HG02678 (cell line): Measurements from ENCODE around the gene HSD17B14.
"Not testable (repeated sequence)": the region's sequence is repeated elsewhere in the genome, so short reads cannot be mapped to it uniquely, and the experiment has no call there.

ENCODE experiments used
- ATAC-seq: cut with Tn5 transposase; IDR thresholded peaks from one replicate; pipeline ENCODE4 v1.9.1; 2021; ENCODE audit warnings: mild to moderate bottlenecking, moderate library complexity; ENCODE audit not compliant: unreplicated experiment

Gene HSD17B14

DNA sequence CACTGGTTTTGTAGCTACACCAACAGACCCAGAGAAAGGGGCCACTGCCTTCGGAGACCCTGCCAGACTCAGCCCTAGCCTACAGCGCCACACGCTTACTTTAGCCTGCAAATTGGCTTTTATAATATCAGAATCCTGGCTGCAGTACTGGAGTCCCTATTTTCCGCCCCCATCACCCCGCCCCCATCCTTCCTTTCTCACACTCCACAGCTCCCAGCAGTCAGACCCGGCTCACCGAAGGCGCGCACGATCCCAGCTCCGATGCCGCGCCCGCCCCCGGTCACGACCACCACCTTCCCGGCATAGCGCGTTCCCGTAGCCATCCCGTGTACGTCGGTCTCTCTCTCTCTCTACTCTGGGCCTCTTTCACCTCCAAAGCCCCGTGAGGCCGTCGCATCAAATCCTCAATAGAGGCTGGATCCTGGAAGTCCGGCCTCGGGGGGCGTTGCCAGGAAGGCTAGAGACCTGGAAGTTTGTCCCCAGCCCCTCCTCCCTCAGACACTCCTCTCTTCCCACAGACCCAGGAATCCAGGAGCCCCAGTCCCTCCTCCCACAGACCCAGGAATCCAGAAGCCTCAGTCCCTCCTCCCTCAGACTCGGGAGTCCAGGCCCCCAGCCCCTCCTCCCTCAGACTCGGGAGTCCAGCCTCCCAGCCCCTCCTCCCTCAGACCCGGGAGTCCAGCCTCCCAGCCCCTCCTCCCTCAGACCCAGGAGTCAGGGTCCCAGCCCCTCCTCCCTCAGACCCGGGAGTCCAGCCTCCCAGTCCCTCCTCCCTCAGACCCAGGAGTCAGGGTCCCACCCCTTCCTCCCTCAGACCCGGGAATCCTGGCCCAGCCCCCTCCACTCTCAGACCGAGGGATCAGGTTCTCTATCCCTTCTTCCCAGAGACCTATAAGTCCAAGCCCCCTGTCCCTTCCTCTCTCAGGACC lies at the start of gene HSD17B14:
HSD17B14 (minus strand) TSS at position 403 of the 929 bp plus-strand sequence; CDS start at position 323, 80 bp downstream.
- no peak for ATAC-seq

DNA sequence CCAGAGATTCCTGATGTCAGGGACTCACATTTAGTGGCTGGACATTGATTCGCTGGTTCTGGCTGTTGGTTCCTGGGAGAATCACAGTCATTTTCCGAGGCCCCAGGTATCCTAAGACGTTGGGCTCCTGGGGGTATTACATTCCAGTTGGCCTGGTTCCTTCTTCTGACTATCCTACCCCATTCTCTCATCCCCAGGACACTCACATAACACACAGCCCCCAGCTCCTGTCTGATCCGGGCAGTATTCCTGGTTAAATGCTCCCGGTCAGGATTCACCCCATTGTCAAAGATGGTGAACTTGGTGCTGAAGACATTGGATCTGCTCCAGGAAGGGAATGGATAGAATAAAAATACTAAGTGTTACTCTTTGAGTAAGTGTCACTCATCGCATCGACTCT lies 47.4 kb upstream of the HSD17B14 start:
- ATAC-seq = no peak

DNA sequence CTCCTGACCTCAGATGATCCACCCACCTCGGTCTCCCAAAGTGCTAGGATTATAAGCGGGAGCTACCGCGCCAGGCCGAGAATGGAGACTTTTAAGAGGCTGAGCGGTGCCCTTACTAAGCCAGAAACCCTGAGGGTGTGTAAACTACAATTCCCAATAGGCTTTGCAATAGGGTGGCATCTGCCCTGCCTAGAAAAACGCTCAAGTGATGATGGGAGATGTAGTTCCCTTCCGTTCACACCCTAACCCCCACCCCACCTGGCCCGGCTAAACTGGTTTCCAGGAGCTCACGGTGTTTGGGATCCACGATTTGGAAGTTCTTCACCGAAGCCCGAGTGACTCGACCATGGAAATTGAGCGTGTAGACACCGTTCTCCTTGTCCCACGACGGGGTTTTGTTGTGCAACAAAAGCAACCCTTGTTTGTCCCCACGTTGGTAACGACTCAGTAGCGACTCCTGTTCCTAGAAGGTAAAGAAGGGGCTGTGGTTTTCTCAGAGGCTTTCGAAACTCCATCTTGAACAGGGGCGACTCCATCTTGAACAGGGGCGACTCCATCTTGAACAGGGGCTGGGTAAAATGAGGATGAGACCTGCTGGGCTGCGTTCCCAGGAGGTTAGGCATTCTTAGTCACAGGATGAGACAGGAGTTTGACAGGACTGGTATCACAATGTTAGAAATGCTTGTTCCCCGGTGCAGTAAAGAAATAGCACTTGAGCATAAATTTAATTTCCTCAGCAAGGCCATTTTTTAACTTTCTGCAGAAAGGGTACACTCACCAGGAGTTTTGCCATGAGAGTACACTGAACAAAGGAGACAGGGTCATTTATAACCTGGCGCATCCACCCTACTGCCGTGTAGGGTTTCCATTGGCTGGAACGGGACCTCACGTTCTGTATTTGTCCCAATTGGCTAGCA lies 45.7 kb upstream of the HSD17B14 start:
- no peak for ATAC-seq

DNA sequence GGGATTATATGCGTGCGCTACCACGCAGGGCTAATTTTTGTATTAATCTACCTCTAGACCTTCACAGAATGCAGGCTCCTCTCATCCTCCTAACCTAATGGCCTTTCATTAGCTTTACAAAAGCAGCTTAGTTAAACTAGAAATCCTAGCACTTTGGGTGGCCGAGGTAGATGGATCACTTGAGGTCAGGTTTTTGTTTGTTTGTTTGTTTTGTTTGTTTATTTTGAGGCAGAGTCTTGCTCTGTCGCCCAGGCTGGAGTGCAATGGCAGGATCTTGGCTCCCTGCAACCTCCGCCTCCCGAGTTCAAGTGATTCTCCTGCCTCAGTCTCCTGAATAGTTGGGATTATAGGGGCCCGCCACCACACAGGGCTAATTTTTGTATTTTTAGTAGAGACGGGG lies 43.4 kb upstream of the HSD17B14 start:
- ATAC-seq = not testable (repeated sequence)

DNA sequence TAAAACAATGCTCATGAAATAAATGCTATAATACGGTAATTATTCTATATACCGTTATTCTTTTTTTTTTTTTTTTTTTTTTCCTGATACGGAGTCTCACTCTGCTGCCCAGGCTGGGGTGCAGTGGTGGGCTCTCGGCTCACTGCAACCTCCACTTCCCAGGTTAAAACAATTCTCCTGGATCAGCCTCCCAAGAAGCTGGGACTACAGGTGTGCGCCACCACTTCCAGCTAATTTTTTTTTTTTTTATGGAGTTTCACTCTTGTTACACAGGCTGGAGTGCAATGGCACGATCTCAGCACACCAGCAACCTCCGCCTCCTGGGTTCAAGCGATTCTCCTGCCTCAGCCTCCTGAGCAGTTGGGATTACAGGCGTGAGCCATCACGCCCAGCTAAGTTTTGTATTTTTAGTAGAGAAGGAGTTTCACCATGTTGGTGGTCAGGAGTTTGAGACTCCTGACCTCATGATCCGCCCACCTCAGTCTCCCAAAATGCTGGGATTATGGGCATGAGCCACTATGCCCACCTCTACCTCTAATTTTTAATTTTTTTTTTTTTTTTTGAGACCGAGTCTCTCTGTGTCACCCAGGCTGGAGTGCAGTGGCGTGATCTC lies 42.8 kb upstream of the HSD17B14 start:
- no peak for ATAC-seq

DNA sequence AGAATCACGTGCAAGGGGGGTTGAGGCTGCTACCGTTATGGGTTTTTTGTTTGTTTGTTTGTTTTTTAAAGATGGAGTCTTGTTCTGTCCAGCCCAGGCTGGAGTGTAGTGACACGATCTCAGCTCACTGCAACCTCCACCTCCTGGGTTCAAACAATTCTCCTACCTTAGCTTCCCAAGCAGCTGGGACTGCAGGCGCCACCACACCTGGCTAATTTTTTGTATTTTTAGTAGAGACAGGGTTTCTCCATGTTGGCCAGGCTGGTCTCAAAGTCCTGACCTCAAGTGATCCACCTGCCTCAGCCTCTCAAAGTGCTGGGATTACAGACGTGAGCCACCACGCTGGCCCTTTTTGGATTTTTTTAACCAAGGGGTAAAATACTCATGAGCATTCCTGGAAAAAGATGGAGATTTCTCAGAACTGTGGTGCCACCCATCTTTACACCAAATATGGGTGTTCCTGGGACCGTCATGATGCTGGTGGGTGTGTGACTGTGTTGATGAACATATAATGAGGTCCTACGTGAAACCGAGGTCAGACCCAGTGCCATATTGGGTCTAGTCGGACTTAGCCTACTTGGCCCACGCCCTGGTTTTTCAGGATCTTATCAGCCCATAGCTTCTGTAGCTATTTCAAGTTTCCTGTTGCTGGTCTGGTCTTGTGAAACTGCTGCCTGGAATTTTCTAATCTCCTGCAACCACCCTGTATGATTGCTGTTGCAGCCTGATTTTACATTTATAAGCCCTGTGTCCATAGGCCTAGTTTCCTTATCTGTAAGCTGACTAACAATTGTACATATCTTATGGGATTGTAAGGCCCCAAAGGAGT lies 42.1 kb upstream of the HSD17B14 start:
- ATAC-seq = no peak

DNA sequence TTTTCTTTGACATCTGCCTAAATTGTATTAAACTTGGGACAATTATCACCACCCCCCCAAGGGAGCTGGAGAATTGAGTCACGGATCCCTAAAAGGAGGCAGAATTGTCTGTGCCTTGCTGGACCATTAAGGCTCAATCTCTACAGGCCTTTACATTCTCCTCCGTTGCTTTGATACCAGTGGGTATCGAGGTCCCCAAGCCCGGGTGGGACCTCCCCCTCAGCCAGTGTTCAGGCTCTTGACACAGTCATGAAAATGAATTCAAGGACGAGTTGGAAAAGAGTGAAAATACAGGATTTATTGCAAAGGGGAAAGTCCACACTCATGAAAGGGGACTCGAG lies 41.5 kb upstream of the HSD17B14 start:
- no peak for ATAC-seq

DNA sequence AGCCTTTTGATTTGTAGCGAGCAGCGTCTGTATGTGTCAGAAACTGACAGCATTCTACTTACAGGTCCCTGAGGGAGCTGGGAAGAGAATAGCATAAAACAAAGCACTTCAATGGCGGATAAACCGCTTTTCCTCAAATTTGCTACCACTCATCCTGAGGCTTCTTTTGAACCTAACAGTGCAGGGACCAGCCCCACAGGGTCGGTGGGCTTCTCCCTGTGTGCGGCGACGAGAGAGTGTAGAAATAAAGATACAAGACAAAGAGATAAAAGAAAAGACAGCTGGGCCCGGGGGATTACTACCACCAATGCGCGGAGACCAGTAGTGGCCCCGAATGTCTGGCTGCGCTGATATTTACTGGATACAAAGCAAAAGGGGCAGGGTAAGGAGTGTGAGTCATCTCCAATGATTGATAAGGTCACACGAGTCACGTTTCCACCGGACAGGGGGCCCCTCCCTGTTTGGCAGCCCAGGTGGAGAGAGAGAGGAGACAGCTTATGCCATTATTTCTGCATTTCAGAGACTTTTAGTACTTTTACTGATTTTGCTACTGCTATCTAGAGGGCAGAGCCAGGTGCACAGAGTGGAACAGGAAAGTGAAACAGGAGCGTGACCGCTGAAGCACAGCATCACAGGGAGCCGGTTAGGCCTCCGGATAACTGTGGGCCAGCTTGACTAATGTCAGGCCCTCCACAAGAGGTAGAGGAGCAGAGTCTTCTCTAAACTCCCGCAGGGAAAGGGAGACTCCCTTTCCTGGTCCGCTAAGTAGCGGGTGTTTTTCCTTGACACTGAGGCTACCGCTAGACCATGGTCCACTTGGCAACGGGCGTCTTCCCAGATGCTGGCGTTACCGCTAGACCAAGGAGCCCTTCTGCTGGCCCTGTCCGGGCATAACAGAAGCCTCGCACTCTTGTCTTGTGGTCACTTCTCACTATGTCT lies 40.0 kb upstream of the HSD17B14 start:
- not testable (repeated sequence) for ATAC-seq

DNA sequence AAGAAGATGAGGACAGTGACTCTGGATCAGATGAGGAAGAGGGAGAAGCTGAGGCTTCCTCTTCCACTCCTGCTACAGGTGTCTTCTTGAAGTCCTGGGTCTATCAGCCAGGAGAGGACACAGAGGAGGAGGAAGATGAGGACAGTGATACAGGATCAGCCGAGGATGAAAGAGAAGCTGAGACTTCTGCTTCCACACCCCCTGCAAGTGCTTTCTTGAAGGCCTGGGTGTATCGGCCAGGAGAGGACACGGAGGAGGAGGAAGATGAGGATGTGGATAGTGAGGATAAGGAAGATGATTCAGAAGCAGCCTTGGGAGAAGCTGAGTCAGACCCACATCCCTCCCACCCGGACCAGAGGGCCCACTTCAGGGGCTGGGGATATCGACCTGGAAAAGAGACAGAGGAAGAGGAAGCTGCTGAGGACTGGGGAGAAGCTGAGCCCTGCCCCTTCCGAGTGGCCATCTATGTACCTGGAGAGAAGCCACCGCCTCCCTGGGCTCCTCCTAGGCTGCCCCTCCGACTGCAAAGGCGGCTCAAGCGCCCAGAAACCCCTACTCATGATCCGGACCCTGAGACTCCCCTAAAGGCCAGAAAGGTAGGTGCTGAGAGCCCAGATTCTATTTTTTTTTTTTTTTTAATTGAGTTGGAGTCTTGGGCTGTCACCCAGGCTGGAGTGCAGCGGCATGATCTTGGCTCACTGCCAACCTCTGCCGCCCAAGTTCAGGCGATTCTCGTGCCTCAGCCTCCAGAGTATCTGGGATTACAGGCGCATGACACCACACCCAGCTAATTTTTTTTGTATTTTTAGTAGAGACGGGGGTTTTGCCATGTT lies 38.2 kb upstream of the HSD17B14 start:
- no peak for ATAC-seq

DNA sequence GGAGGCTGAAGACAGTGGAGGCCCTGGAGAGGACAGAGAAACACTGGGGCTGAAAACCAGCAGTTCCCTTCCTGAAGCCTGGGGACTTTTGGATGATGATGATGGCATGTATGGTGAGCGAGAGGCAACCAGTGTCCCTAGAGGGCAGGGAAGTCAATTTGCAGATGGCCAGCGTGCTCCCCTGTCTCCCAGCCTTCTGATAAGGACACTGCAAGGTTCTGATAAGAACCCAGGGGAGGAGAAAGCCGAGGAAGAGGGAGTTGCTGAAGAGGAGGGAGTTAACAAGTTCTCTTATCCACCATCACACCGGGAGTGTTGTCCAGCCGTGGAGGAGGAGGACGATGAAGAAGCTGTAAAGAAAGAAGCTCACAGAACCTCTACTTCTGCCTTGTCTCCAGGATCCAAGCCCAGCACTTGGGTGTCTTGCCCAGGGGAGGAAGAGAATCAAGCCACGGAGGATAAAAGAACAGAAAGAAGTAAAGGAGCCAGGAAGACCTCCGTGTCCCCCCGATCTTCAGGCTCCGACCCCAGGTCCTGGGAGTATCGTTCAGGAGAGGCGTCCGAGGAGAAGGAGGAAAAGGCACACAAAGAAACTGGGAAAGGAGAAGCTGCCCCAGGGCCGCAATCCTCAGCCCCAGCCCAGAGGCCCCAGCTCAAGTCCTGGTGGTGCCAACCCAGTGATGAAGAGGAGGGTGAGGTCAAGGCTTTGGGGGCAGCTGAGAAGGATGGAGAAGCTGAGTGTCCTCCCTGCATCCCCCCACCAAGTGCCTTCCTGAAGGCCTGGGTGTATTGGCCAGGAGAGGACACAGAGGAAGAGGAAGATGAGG lies 37.4 kb upstream of the HSD17B14 start:
- ATAC-seq = no peak

DNA sequence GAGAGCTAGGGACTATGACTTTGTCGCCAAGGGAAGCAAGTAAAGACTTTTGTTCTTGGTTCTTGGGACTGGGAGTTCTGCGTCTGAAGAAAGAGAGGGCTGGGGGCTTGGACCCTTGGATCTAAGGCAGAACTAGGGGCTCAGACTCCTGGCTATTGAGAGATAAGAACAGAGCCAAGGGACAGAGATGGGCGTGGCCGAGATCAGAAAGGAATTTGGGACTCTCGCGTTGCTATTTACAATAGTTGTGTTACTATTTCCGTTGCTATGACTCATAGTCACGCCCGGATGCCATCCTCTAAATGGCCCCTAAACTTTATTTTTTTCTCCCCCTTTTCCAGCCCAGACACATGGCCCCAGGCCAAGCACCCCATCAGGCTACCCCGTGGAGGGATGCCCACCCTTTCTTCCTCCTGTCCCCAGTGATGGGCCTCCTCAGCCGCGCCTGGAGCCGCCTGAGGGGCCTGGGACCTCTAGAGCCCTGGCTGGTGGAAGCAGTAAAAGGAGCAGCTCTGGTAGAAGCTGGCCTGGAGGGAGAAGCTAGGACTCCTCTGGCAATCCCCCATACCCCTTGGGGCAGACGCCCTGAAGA lies 36.7 kb upstream of the HSD17B14 start:
- ATAC-seq = no peak

DNA sequence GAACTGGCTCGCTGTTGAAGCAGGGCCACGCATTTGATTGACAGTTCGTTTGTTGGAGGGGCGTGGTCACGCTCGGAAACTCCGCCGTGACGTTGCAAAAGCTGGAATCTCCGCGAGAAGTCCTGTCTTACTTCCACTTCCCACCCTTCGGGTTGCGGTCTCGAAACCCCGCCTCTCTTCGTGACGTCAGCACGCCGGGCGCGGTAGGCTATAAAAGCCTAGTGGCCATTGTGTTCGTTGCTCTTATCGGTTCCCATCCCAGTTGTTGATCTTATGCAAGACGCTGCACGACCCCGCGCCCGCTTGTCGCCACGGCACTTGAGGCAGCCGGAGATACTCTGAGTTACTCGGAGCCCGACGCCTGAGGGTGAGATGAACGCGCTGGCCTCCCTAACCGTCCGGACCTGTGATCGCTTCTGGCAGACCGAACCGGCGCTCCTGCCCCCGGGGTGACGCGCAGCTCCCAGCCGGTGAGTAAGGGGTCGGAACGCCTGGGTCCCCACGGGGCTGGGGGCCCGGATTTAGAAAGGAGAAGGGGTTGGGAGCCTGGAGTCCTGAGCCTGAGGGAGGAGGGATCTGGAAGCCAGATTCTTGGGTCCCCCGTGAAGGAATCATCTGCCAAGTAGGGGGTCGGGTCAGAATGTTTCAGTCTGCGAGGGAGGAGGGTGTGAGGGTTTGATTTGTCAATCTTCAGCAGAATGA lies 36.0 kb upstream of the HSD17B14 start, which contains the start of gene PPP1R15A:
PPP1R15A (plus strand) TSS at position 240 of the 702 bp plus-strand sequence. CDS start 813 bp downstream, outside the sequence.
- ATAC-seq = peak; percentile 55

DNA sequence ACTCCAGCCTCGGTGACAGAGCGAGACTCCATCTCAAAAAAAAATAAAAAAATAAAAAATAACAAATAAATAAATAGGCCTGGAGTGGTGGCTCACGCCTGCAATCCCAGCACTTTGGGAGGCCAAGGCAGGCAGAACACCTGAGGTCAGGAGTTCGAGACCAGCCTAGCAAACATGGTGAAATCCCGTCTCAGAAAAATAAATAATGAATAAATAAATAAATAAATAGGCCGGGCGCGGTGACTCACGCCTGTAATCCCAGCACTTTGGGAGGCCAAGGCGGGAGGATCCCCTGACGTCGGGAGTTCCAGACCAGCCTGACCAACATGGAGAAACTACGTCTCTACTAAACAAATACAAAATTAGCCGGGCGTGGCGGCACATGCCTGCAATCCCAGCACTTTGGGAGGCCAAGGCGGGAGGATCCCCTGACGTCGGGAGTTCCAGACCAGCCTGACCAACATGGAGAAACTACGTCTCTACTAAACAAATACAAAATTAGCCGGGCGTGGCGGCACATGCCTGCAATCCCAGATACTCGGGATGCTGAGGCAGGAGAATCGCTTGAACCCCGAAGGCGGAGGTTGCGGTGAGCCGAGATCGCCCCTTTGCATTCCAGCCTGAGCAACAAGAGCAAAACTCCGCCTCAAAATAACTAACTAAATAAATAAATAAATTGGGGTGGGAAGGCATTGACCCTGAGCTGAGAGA lies 35.3 kb upstream of the HSD17B14 start:
- not testable (repeated sequence) for ATAC-seq

DNA sequence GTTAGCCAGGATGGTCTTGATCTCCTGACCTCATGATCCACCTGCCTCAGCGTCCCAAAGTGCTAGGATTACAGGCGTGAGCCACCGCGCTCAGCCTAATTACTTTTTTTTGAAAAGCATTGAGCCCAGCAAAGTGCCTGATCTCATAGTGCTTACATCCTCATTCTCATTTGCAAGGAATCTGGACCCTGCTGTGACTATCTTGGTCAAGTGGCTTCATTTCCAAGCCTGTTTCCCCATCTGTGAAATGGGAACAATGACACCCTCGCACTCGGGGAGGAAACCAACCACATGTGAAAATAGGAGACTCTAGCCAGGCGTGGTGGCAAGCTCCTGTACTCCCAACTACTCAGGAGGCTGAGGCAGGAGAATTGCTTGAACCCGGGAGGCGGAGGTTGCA lies 33.8 kb upstream of the HSD17B14 start:
- no peak for ATAC-seq

DNA sequence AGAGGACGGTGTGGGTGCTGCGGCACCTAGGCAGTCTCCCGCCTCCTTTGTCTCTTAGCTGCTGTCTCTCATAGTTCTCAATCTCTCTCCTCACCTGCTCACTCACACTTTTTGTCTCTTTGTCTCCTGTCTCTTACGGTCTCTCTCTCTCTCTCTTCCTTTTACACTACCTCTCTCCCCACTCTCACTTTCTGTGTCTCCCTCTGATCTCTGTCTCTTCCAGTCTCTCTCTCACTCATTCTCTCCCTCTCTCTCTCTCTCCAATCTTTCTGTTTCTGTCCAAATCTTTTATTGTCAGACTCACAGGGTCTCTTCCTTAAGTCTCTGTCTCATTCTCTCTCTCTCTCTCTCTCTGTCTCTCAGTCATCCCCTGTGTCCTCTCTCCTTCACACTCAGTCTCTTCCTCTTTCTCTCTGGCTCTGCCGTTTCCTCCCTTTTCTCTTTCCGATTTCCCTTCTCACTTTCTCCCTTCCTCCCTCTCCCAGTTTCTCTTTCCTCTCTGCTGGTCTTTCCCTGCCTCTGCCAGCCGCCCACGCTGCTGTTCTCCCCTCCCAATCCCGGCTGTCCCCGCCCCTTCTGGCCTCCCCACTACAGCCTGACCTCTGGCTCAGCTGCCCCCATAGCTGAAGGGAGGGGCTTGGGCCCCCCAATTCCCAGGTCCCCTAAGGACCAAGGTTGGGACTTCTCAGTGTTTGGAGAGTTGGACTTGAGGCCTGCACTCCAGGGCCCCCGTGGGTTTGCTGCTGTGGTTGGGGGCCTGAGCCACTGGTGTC lies 32.0 kb upstream of the HSD17B14 start, which contains the start of gene PLEKHA4:
PLEKHA4 (minus strand) TSS at position 504 of the 773 bp plus-strand sequence. CDS start 997 bp downstream, outside the sequence.
- no peak for ATAC-seq
